GM10266 (cell line): ENCODE measurements around the gene ARHGAP42.

Experiments used
- DNase-seq: peaks from one replicate; pipeline ENCODE4 v3.0.0; 2012; ENCODE audit errors: extremely low spot score
- TF ChIP-seq, protein P1 (sequence below): IDR thresholded peaks from 2 replicates; pipeline ENCODE4 v1.5.1; 2012; ENCODE audit warnings: mild to moderate bottlenecking, low read depth; ENCODE audit not compliant: control insufficient read depth, insufficient read depth; ENCODE audit errors: missing control alignments

ARHGAP42 gene

GRCh38 chr11:100780470-100780869 lies 93.4 kb downstream of the ARHGAP42 start:
- TF ChIP-seq, protein P1, sequence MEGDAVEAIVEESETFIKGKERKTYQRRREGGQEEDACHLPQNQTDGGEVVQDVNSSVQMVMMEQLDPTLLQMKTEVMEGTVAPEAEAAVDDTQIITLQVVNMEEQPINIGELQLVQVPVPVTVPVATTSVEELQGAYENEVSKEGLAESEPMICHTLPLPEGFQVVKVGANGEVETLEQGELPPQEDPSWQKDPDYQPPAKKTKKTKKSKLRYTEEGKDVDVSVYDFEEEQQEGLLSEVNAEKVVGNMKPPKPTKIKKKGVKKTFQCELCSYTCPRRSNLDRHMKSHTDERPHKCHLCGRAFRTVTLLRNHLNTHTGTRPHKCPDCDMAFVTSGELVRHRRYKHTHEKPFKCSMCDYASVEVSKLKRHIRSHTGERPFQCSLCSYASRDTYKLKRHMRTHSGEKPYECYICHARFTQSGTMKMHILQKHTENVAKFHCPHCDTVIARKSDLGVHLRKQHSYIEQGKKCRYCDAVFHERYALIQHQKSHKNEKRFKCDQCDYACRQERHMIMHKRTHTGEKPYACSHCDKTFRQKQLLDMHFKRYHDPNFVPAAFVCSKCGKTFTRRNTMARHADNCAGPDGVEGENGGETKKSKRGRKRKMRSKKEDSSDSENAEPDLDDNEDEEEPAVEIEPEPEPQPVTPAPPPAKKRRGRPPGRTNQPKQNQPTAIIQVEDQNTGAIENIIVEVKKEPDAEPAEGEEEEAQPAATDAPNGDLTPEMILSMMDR = no peak

GRCh38 chr11:100785148-100785983 lies 98.3 kb downstream of the ARHGAP42 start:
- TF ChIP-seq, protein P1 = no peak
- no peak for DNase-seq

More at GRCh38 chr11:100780470-100780869, 93.4 kb downstream of the ARHGAP42 start:
- no peak for DNase-seq

- no peak for DNase-seq
- TF ChIP-seq, protein P1 = no peak
These were observed 101.6 kb downstream of the ARHGAP42 start for GRCh38 chr11:100788561-100789295.

GRCh38 chr11:100789500-100789899 lies 102.4 kb downstream of the ARHGAP42 start:
- no peak for DNase-seq
- TF ChIP-seq, protein P1 = no peak

DNA sequence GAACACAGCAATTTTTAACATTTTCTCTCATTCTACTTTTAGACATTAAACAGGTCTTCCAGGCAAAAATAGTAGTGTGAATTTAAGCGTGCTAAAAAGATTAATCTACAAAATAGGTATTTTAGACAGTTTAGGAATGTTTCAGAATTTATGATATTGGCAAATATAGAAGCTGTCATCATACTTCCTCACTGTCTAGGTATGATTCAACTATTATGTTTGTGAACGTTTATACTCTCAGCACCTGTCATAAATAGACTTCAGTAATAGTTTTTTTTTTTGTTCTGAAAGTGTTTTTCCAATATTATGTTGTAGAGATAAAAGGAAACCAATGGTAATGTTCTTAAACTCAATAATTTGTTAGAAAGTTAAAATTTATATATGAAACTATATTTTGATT lies 103.0 kb downstream of the ARHGAP42 start:
- no peak for DNase-seq

DNA sequence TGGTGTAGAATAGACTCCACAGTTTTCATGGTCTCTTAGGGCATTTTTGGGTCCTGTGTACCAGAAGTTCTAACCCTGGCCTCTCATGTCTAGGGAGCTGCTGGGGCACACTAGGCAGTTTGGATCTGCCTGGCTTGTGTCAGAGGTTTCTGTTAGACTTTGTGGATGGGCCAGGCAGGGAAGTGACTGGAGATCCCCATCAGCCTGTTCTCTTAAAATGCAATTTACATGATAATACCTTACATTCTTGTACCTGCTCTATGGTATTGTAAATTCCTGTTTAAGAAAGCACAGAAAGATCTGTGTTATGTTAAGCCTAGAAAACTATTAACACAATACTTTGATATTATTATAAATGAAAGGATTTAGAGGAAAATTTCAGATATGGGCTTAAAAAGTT lies 104.0 kb downstream of the ARHGAP42 start:
- TF ChIP-seq, protein P1 = no peak
- no peak for DNase-seq

More for the DNA sequence above, 103.0 kb downstream of the ARHGAP42 start:
- TF ChIP-seq, protein P1 = no peak
